HEK293 (cell line): Measurements from ENCODE around the gene PIGR.

Source experiments
- GFI1B ChIP-seq: fragments of 450-650 bp; formaldehyde crosslinking; IDR thresholded peaks from 2 replicates; pipeline ENCODE4 v1.5.1; 2016; ENCODE audit warnings: missing biosample characterization, missing genetic modification characterization
- KLF7 ChIP-seq: fragments of 450-650 bp; formaldehyde crosslinking; IDR thresholded peaks from 2 replicates; pipeline ENCODE4 v1.5.1; 2016; ENCODE audit warnings: missing biosample characterization, missing genetic modification characterization, borderline replicate concordance
- KLF8 ChIP-seq: fragments of 450-650 bp; formaldehyde crosslinking; IDR thresholded peaks from 2 replicates; pipeline ENCODE4 v1.5.1; 2016; ENCODE audit warnings: missing biosample characterization, missing genetic modification characterization
- KLF9 ChIP-seq: fragments of 450-650 bp; formaldehyde crosslinking; IDR thresholded peaks from 2 replicates; pipeline ENCODE4 v1.5.1; 2016; ENCODE audit warnings: missing biosample characterization, missing genetic modification characterization, low read depth
- PBX3 ChIP-seq: sonication (generic); formaldehyde crosslinking; IDR thresholded peaks from 2 replicates; pipeline ENCODE4 v1.8.1; 2022; ENCODE audit warnings: mild to moderate bottlenecking, moderate library complexity, missing genetic modification reagents
- RBAK ChIP-seq: fragments of 450-650 bp; formaldehyde crosslinking; IDR thresholded peaks from 2 replicates; pipeline ENCODE4 v1.5.1; 2016; ENCODE audit warnings: missing biosample characterization, missing genetic modification characterization
- SETDB1 ChIP-seq: IDR thresholded peaks from one replicate; pipeline ENCODE4 v1.6.1; 2017; ENCODE audit warnings: mild to moderate bottlenecking, low read length, moderate library complexity, mixed read lengths; ENCODE audit not compliant: insufficient read length
- SP2 ChIP-seq: fragments of 450-650 bp; formaldehyde crosslinking; IDR thresholded peaks from 2 replicates; pipeline ENCODE4 v1.5.1; 2016; ENCODE audit warnings: missing biosample characterization, missing genetic modification characterization
- WT1 ChIP-seq: fragments of 450-650 bp; formaldehyde crosslinking; IDR thresholded peaks from 2 replicates; pipeline ENCODE4 v1.5.1; 2016; ENCODE audit warnings: missing biosample characterization, missing genetic modification characterization
- ZBTB8A ChIP-seq: fragments of 450-650 bp; formaldehyde crosslinking; IDR thresholded peaks from 2 replicates; pipeline ENCODE4 v1.5.1; 2016; ENCODE audit warnings: missing biosample characterization, missing genetic modification characterization
- ZNF169 ChIP-seq: fragments of 450-650 bp; formaldehyde crosslinking; IDR thresholded peaks from 2 replicates; pipeline ENCODE4 v1.5.1; 2016; ENCODE audit warnings: missing biosample characterization, missing genetic modification characterization
- ZNF18 ChIP-seq: fragments of 450-650 bp; formaldehyde crosslinking; IDR thresholded peaks from 2 replicates; pipeline ENCODE4 v1.5.1; 2016; ENCODE audit warnings: missing biosample characterization, missing genetic modification characterization
- ZNF202 ChIP-seq: fragments of 450-650 bp; formaldehyde crosslinking; IDR thresholded peaks from 2 replicates; pipeline ENCODE4 v1.5.1; 2016; ENCODE audit warnings: missing biosample characterization, missing genetic modification characterization, borderline replicate concordance
- ZNF211 ChIP-seq: fragments of 450-650 bp; formaldehyde crosslinking; IDR thresholded peaks from 2 replicates; pipeline ENCODE4 v1.5.1; 2016; ENCODE audit warnings: low read depth, missing biosample characterization, missing genetic modification characterization
- ZNF214 ChIP-seq: fragments of 450-650 bp; formaldehyde crosslinking; IDR thresholded peaks from 2 replicates; pipeline ENCODE4 v1.5.1; 2017; ENCODE audit warnings: missing biosample characterization, mild to moderate bottlenecking, missing genetic modification characterization, borderline replicate concordance
- ZNF274 ChIP-seq, 2 experiments: fragments of 200-500 bp in 1 of 2; fragments of 450-650 bp in 1 of 2; sonication (Bioruptor generic) in 1 of 2; formaldehyde crosslinking in 1 of 2; IDR thresholded peaks; 2 replicates each; pipeline versions ENCODE4 v1.5.1 to v1.6.1; 2014 to 2016; ENCODE audit warnings: borderline replicate concordance in 1 of 2, inconsistent platforms in 1 of 2, low read length in 1 of 2, missing biosample characterization in 1 of 2, missing genetic modification characterization in 1 of 2
- ZNF302 ChIP-seq: fragments of 450-650 bp; formaldehyde crosslinking; IDR thresholded peaks from 2 replicates; pipeline ENCODE4 v1.5.1; 2016; ENCODE audit warnings: missing biosample characterization, missing genetic modification characterization, low read depth
- ZNF350 ChIP-seq: fragments of 450-650 bp; formaldehyde crosslinking; IDR thresholded peaks from 2 replicates; pipeline ENCODE4 v1.5.0; 2017; ENCODE audit warnings: missing biosample characterization, mild to moderate bottlenecking, missing genetic modification characterization
- ZNF433 ChIP-seq: fragments of 450-650 bp; formaldehyde crosslinking; IDR thresholded peaks from 2 replicates; pipeline ENCODE4 v1.5.1; 2016; ENCODE audit warnings: missing biosample characterization, missing genetic modification characterization, low read depth
- ZNF473 ChIP-seq: fragments of 450-650 bp; formaldehyde crosslinking; IDR thresholded peaks from 2 replicates; pipeline ENCODE4 v1.5.1; 2017; ENCODE audit warnings: missing biosample characterization, missing genetic modification characterization
- ZNF544 ChIP-seq: fragments of 450-650 bp; formaldehyde crosslinking; IDR thresholded peaks from 2 replicates; pipeline ENCODE4 v1.5.0; 2017; ENCODE audit warnings: missing biosample characterization, missing genetic modification characterization
- ZNF548 ChIP-seq: fragments of 450-650 bp; formaldehyde crosslinking; IDR thresholded peaks from 2 replicates; pipeline ENCODE4 v1.5.1; 2016; ENCODE audit warnings: missing biosample characterization, missing genetic modification characterization
- ZNF600 ChIP-seq: fragments of 450-650 bp; formaldehyde crosslinking; IDR thresholded peaks from 2 replicates; pipeline ENCODE4 v1.5.1; 2016; ENCODE audit warnings: missing biosample characterization, missing genetic modification characterization
- ZNF707 ChIP-seq: fragments of 450-650 bp; formaldehyde crosslinking; IDR thresholded peaks from 2 replicates; pipeline ENCODE4 v1.5.1; 2016; ENCODE audit warnings: missing biosample characterization, missing genetic modification characterization
- ZNF747 ChIP-seq: fragments of 450-650 bp; formaldehyde crosslinking; IDR thresholded peaks from 2 replicates; pipeline ENCODE4 v1.5.1; 2016; ENCODE audit warnings: missing biosample characterization, missing genetic modification characterization
- ZNF791 ChIP-seq: fragments of 450-650 bp; formaldehyde crosslinking; IDR thresholded peaks from 2 replicates; pipeline ENCODE4 v1.5.1; 2016; ENCODE audit warnings: missing biosample characterization, missing genetic modification characterization
- ZSCAN30 ChIP-seq: fragments of 450-650 bp; IDR thresholded peaks from 2 replicates; pipeline ENCODE4 v1.5.1; 2018; ENCODE audit warnings: missing biosample characterization, mild to moderate bottlenecking, missing genetic modification characterization, moderate library complexity
- TF ChIP-seq, protein P1 (sequence below): fragments of 450-650 bp; formaldehyde crosslinking; IDR thresholded peaks from 2 replicates; pipeline ENCODE4 v1.5.1; 2016; ENCODE audit warnings: missing biosample characterization, missing genetic modification characterization
- TF ChIP-seq, protein P2 (sequence below): fragments of 450-650 bp; formaldehyde crosslinking; IDR thresholded peaks from 2 replicates; pipeline ENCODE4 v1.5.1; 2016; ENCODE audit warnings: missing biosample characterization, missing genetic modification characterization
- TF ChIP-seq, protein P3 (sequence below): fragments of 450-650 bp; formaldehyde crosslinking; IDR thresholded peaks from 2 replicates; pipeline ENCODE4 v1.5.1; 2016; ENCODE audit warnings: missing biosample characterization, missing genetic modification characterization
- TF ChIP-seq, protein P4 (sequence below): fragments of 450-650 bp; formaldehyde crosslinking; optimal IDR thresholded peaks from 2 replicates; pipeline ENCODE3; 2016; ENCODE audit warnings: missing biosample characterization, mild to moderate bottlenecking, missing genetic modification characterization
- TF ChIP-seq, protein P5 (sequence below): fragments of 450-650 bp; formaldehyde crosslinking; IDR thresholded peaks from 2 replicates; pipeline ENCODE4 v1.5.1; 2016; ENCODE audit warnings: missing biosample characterization, missing genetic modification characterization

The PIGR gene

GRCh38 chr1:206909161-206909882 lies 36.9 kb downstream of the PIGR start (continued):
- TF ChIP-seq ZNF600: no peak
- no peak for TF ChIP-seq ZNF274 (IDR thresholded peaks at IDR 0.05; ENCODE audit: low read length)
- TF ChIP-seq ZNF274 (tag by site-specific recombination; IDR thresholded peaks at IDR 0.05; ENCODE audit: borderline replicate concordance): no peak
- TF ChIP-seq ZBTB8A: peak; percentile 61
- TF ChIP-seq, protein P1, sequence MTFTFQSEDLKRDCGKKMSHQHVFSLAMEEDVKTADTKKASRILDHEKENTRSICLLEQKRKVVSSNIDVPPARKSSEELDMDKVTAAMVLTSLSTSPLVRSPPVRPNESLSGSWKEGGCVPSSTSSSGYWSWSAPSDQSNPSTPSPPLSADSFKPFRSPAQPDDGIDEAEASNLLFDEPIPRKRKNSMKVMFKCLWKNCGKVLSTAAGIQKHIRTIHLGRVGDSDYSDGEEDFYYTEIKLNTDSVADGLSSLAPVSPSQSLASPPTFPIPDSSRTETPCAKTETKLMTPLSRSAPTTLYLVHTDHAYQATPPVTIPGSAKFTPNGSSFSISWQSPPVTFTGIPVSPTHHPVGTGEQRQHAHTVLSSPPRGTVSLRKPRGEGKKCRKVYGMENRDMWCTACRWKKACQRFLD (tag by site-specific recombination): no peak
- no peak for TF ChIP-seq ZNF214 (tag by site-specific recombination)
- TF ChIP-seq ZNF302 (tag by site-specific recombination): no peak
- TF ChIP-seq ZNF707 (tag by site-specific recombination): no peak
- no peak for TF ChIP-seq ZNF169 (tag by site-specific recombination)
- TF ChIP-seq ZNF747 (tag by site-specific recombination): no peak
- no peak for TF ChIP-seq ZNF350 (tag by site-specific recombination)
- peak; percentile 88; the same call in 1 of the 2 replicates for TF ChIP-seq KLF8 (tag by site-specific recombination)
- no peak for TF ChIP-seq GFI1B (tag by site-specific recombination)
- TF ChIP-seq ZNF211 (tag by site-specific recombination): no peak
- no peak for TF ChIP-seq SETDB1
- peak; percentile 76 for TF ChIP-seq WT1 (tag by site-specific recombination)
- no peak for TF ChIP-seq ZNF544 (tag by site-specific recombination)
- TF ChIP-seq, protein P2, sequence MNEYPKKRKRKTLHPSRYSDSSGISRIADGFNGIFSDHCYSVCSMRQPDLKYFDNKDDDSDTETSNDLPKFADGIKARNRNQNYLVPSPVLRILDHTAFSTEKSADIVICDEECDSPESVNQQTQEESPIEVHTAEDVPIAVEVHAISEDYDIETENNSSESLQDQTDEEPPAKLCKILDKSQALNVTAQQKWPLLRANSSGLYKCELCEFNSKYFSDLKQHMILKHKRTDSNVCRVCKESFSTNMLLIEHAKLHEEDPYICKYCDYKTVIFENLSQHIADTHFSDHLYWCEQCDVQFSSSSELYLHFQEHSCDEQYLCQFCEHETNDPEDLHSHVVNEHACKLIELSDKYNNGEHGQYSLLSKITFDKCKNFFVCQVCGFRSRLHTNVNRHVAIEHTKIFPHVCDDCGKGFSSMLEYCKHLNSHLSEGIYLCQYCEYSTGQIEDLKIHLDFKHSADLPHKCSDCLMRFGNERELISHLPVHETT (tag by site-specific recombination): no peak
- TF ChIP-seq SP2 (tag by site-specific recombination): peak; percentile 62
- no peak for TF ChIP-seq PBX3
- TF ChIP-seq ZNF791 (tag by site-specific recombination): no peak
- TF ChIP-seq RBAK: no peak
- no peak for TF ChIP-seq ZNF473
- TF ChIP-seq, protein P3, sequence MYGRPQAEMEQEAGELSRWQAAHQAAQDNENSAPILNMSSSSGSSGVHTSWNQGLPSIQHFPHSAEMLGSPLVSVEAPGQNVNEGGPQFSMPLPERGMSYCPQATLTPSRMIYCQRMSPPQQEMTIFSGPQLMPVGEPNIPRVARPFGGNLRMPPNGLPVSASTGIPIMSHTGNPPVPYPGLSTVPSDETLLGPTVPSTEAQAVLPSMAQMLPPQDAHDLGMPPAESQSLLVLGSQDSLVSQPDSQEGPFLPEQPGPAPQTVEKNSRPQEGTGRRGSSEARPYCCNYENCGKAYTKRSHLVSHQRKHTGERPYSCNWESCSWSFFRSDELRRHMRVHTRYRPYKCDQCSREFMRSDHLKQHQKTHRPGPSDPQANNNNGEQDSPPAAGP (tag by site-specific recombination): peak; percentile 72
- no peak for TF ChIP-seq ZNF433 (tag by site-specific recombination)
- no peak for TF ChIP-seq ZNF18 (tag by site-specific recombination)
- TF ChIP-seq ZSCAN30 (tag by site-specific recombination): no peak
- TF ChIP-seq KLF7 (tag by site-specific recombination): peak; percentile 57; the same call in 1 of the 2 replicates
- no peak for TF ChIP-seq KLF9 (tag by site-specific recombination)
- TF ChIP-seq, protein P4, sequence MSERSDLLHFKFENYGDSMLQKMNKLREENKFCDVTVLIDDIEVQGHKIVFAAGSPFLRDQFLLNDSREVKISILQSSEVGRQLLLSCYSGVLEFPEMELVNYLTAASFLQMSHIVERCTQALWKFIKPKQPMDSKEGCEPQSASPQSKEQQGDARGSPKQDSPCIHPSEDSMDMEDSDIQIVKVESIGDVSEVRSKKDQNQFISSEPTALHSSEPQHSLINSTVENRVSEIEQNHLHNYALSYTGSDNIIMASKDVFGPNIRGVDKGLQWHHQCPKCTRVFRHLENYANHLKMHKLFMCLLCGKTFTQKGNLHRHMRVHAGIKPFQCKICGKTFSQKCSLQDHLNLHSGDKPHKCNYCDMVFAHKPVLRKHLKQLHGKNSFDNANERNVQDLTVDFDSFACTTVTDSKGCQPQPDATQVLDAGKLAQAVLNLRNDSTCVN (tag by site-specific recombination): peak; percentile 97
- TF ChIP-seq ZNF202 (tag by site-specific recombination): no peak
- TF ChIP-seq ZNF548 (tag by site-specific recombination): no peak
- TF ChIP-seq, protein P5, sequence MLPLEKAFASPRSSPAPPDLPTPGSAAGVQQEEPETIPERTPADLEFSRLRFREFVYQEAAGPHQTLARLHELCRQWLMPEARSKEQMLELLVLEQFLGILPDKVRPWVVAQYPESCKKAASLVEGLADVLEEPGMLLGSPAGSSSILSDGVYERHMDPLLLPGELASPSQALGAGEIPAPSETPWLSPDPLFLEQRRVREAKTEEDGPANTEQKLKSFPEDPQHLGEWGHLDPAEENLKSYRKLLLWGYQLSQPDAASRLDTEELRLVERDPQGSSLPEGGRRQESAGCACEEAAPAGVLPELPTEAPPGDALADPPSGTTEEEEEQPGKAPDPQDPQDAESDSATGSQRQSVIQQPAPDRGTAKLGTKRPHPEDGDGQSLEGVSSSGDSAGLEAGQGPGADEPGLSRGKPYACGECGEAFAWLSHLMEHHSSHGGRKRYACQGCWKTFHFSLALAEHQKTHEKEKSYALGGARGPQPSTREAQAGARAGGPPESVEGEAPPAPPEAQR: no peak
